ENCODE data around the gene COL27A1.
A peak's percentile ranks its signal among the peaks of the same experiment; 100 is the strongest.

COL27A1 gene

GRCh38 chr9:114287763-114288192, 132.4 kb downstream of the COL27A1 start:
- no peak for DNase-seq (ENCODE audit: low spot score)

DNA sequence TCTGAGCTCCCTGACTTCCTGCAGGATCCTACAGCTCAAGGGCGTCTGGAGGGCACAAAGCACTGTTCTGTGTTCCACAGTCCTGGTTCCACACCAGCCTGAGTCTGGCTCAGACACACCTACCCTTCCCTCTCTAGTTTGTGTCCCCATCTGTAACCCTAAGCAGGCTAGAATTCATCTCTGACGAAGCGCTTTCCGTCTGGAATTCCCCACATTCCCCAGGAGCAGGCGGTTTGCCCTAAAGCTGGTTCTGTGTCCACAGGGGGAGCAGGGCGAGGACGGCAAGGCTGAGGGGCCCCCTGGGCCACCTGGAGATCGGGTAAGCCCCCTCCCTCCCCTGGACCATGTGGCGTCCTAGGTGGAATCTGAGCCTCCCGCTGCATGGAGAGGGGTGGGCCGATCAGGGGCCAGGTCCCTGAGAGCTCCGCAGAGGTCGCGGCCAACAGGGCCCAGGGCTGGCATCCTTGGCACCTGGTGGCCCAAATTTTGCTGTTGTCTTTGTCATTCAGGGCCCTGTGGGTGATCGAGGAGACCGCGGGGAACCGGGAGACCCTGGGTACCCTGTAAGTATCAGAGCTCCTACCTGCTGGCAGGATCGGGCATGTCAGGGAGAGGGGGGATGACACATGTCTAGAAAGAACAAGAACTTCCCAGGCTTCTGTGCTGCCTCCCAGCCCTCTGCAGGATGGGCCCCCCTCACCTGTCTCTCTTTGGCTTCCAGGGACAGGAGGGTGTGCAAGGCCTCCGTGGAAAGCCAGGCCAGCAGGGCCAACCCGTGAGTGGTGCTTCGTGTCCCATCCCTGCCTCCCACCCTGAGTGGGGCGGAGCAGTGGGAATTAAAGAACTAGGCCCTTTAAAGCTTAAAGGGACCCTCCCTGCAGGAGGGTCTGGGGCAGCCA, 133.1 kb downstream of the COL27A1 start:
- no peak for DNase-seq (ENCODE audit: low spot score)

GRCh38 chr9:114289106-114289505, 133.8 kb downstream of the COL27A1 start:
- DNase-seq (ENCODE audit: low spot score) = no peak

- no peak for DNase-seq (ENCODE audit: low spot score)
Measured at GRCh38 chr9:114289571-114290481, 134.5 kb downstream of the COL27A1 start.

DNA sequence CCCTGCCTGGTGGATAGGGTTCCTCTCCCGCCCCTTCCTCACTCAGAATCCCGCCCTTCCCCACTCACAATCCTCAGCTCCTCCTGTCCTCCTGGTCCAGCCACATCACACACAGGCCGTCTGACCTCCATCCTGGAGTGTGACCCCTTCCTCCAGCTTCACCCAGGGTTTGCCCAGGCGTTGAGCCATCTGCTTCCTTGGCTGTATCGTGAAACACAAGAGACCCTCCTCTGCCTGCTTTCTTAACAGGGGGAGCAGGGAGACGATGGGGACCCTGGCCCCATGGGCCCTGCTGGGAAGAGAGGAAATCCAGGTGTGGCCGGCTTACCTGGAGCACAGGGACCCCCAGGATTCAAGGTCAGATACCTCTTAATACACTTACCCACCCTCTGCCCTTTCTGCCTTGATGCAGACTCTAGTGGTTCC, 135.2 kb downstream of the COL27A1 start:
- DNase-seq (ENCODE audit: low spot score) = no peak

- peak; percentile 64 for DNase-seq (ENCODE audit: low spot score)
Measured at GRCh38 chr9:114291064-114291474, 135.7 kb downstream of the COL27A1 start.

DNA sequence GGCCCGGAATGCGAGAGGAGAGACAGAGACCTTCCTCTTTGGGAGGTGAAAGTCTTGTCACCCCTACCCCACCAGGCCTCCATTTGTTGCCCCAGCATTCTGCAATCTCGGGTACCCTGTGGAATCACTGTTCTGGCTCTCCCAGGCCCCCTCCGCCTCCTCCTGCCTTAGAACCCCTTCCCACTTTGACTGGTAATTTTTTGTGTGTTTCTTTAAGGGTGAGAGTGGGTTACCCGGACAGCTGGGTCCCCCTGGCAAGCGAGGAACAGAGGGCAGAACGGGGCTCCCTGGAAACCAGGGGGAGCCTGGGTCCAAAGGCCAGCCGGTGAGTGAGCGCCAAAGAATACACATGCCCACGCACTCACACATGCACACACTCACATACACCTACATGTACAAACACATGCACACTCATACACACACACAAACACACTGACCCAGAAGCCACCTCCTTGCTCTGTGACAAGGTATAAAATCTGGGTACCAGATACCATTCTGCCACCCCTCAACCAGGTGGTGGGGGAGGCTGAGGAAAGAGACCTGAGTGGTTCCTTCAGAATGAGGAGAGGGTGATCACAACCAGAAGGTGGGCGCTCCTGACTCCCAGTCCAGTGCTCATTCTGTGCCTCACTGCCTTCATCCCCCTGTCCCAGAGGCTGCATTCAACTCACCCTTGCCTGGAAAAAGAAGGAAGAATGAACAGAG, 136.7 kb downstream of the COL27A1 start:
- DNase-seq (ENCODE audit: low spot score) = no peak

- no peak for DNase-seq (ENCODE audit: low spot score)
Measured at GRCh38 chr9:114294664-114295063, 139.3 kb downstream of the COL27A1 start.

DNA sequence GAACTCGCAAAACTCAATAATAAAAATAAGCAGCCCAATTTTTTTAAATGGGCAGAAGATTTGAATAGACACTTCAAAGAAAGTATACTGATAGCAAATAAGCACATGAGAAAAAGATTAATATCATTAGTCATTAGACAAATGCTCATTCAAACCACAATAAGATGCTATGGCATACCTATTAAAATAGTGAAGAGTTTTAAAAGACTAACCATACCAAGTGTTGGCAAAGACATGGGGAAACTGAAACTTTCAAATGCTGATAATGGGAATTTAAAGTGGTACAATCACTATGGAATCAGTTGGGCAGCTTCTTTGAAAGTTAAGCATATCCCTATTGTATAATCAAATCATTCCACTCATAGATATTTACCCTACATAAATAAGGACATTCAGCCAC, 141.0 kb downstream of the COL27A1 start:
- DNase-seq (ENCODE audit: low spot score) = no peak

- DNase-seq (ENCODE audit: low spot score) = no peak
Measured at GRCh38 chr9:114299286-114300152, 144.2 kb downstream of the COL27A1 start.

DNA sequence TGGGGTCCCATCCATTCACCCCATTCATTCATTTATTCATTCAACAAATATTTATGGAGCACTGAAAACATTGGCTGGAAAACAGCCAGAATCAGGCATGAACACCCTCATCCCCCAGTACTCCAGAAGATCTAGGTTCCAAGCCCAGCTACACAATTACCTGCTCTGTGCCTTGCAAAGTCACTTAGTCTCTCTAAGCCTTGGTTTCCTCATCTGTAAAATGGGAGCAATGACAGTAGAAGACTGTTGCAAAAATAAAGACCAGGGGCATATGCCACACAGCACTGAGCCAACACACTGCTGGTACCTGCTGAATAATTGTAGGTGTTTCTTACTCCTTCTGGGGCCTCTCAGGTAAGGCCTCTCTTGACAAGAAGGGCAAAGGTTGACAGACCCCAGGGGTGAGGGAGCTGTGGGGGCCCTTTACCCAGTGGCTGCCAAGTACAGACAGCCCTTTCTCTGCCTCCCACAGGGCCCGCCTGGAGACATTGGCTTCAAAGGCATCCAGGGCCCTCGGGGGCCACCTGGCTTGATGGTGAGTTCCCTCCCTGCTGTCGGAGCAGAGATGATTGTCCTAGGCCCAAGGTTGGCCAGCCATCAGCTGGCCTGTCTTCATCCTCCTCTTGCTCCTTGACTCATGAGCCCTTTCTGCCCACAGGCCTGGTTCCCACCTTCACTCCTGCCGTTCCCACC, 145.0 kb downstream of the COL27A1 start:
- DNase-seq (ENCODE audit: low spot score) = no peak

GRCh38 chr9:114300846-114301797, 145.8 kb downstream of the COL27A1 start:
- DNase-seq (ENCODE audit: low spot score) = no peak

DNA sequence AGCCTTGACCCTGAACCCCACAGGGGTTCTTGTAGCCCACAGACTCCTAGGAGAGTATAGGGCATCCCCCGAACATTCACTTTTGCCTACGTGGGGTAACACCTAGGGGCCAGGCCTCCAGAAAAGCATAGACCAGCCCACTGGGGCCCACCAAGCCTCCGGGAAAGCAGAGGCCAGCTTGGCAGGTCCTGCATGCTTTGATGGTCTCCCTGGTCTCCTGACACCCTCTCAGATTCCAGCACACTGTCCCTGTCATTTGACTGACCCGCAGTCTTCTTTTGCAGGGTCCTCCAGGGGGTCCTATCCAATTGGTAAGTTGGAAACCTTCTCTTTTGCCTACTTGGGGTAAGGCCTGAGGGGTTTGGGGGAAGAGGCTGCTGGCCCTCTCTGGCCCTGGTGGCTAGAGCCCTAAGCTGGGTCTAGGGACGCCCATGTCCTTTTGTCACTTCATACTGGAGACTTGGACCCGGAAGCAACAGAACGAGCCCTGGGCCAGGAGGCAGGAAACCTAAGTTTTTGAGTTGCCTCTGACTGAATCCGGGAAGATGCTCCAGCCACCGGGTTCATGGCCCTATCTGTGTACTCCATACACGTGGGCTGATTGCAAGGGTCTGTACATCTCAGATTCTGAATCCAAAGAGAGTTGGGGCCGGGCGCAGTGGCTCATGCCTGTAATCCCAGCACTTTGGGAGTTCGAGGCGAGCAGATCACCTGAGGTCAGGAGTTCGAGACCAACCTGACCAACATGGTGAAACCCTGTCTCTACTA, 146.6 kb downstream of the COL27A1 start:
- no peak for DNase-seq (ENCODE audit: low spot score)

DNA sequence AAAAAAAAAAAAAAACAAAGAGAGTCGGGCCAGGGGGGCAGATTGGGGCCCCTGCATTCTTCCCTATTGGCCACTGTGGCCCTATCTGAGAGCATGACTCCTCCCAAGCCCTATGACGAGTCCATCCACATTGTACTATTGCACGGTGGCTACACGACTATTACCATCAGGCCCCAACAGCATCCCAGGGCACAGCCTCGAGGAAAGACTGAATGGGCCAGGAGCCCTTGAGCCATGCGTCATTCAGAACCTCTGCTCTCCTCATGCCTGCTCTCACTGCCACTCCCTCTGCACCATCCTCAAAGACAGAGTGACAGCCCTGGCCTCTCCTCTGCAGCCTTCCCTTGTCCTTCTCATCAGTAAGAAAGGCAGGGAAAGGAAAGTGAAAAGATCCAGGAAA, 147.4 kb downstream of the COL27A1 start:
- DNase-seq (ENCODE audit: low spot score) = no peak

DNA sequence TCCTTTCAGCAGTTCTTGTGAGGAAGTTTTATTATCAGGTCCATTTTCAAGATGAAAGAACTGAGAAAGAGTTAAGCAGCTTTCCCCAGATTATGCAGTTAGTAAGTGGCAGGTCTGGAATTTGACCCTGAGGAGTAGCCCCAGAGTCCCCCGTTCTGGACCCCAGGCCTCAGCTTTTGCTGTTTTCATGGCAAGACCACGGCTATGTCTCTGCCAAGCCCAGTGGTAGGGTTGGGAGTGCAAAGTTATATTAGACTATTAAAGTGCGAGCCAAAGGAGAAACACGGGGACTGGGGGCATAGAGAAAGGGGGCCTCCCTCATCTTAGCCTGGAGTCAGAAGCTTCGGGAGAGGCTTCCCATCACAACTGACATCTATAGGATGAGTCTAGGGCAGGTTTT, 148.2 kb downstream of the COL27A1 start:
- no peak for DNase-seq (ENCODE audit: low spot score)

GRCh38 chr9:114303977-114304376, 148.6 kb downstream of the COL27A1 start:
- no peak for DNase-seq (ENCODE audit: low spot score)

DNA sequence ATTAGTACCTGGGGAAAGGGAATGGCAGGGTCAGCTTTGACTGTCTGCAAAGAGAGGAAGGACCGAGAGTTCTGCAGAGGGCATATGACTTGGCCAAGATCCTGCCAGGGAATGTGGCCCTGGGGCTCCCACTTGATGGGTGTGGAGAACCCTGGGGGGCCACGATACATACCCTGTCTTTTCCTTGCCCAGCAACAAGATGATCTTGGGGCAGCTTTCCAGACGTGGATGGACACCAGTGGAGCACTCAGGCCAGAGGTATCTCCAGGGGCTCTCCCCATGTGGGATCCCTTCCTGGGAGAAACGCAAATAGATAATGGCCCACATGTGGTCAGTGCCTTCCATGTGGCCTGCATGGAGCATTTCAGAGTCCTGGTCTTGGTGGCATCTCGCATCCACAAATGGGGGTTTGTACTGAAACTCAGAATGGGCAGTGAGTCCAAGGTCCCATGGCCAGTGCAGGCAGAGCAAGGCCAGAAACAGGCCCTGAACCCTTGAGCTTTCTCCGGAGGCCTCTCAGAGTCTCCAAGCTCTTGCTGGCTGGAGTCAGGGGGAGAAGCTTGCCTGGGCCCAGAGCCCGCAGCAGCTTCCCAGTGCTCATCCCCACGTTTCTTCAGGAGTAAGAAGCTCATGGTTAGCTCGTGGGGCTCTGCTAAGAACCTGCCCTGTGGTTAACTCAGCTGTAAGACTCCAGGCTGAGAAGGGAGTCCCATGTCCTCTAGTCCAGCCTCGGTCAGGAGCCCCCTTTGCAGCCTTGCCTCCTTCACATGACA, 149.3 kb downstream of the COL27A1 start:
- no peak for DNase-seq (ENCODE audit: low spot score)

DNA sequence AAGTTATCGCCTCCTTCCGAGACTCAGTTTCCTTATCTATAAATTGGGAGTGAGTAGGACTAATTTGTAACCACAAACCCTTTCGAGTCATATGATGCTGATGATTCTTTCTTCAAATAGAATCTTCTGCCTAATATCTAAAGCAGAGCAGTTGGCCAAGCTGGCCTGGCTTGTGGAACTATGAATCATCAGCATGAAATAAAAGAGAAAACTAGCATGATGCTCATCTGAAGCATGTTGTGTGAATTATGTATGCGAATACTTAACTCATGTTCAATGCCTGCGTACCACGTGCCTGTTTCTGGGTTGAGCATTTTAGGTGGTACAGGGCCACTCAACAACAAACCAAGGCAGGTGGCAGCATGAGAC, 152.5 kb downstream of the COL27A1 start:
- no peak for DNase-seq (ENCODE audit: low spot score)
